Activated T-helper 17 cell treated with anti-CD3 and anti-CD28 coated beads, Interleukin-2, amount 50 U/mL, for 72 hours (primary cell): Measurements from ENCODE around the gene EIF1AD. TPM values are rescaled to one million over a fixed set of nuclear protein-coding genes. Genes with fewer than 3 reads are reported as not detected.

Experiments used
- ATAC-seq: fragments of 150-1000 bp; cut with Tn5 transposase; replicated peaks from 2 replicates; pipeline ENCODE4 v1.10.0; 2021; ENCODE audit warnings: mild to moderate bottlenecking, moderate library complexity
- H3K27ac Mint-ChIP-seq: one replicate; pipeline ENCODE4 v1.8.0; 2022; ENCODE audit warnings: mixed read lengths
- H3K27me3 Mint-ChIP-seq: one replicate; pipeline ENCODE4 v1.8.0; 2022; ENCODE audit warnings: mixed read lengths
- H3K36me3 Mint-ChIP-seq: one replicate; pipeline ENCODE4 v1.8.0; 2022; ENCODE audit warnings: low read depth, mild to moderate bottlenecking, mixed read lengths
- H3K4me1 Mint-ChIP-seq: one replicate; pipeline ENCODE4 v1.8.0; 2022; ENCODE audit warnings: mixed read lengths
- H3K4me3 Mint-ChIP-seq: one replicate; pipeline ENCODE4 v1.8.0; 2022; ENCODE audit warnings: mild to moderate bottlenecking, mixed read lengths
- H3K9me3 Mint-ChIP-seq: one replicate; pipeline ENCODE4 v1.8.0; 2022; ENCODE audit warnings: mixed read lengths
- total RNA-seq, 2 donors: library from RNA; stranded (reverse); gene quantifications; one replicate each; pipeline ENCODE4 v1.2.3, GENCODE V29; 2022

The EIF1AD gene
- total RNA-seq, 2 donors from 2014 or later: 47.6 to 66.3 TPM

DNA sequence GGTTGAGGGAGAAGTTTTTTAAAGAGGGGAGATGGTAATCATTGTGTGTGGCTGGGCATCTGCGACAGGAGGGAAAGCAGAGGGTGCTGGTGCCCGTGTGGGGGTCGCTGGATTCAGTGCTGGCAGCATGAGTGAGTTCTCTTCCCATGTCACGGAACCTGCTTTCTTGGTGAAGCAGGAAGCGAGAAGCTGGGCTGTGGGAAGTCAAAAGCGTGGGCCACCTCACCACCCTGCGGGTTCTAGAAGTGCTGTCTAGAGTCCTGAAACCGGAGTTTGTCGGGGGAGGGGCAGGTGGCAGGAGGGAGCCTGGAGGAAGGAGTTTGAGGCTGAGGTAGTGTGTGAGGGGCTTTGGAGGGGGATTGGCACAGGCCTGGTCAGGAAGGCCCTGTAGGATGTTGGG lies 26.2 kb downstream of the EIF1AD start:
- Mint-ChIP-seq H3K4me1 (peaks cover 4% of the 10 kb centered on the region), H3K9me3 (no peaks in the 10 kb centered on the region), H3K27ac (peak overlapping the region; percentile 22), H3K27me3 (no peaks in the 10 kb centered on the region), H3K36me3 (peaks cover 71% of the 10 kb centered on the region), H3K4me3 (no peak overlapping the region)
- no peak for ATAC-seq

DNA sequence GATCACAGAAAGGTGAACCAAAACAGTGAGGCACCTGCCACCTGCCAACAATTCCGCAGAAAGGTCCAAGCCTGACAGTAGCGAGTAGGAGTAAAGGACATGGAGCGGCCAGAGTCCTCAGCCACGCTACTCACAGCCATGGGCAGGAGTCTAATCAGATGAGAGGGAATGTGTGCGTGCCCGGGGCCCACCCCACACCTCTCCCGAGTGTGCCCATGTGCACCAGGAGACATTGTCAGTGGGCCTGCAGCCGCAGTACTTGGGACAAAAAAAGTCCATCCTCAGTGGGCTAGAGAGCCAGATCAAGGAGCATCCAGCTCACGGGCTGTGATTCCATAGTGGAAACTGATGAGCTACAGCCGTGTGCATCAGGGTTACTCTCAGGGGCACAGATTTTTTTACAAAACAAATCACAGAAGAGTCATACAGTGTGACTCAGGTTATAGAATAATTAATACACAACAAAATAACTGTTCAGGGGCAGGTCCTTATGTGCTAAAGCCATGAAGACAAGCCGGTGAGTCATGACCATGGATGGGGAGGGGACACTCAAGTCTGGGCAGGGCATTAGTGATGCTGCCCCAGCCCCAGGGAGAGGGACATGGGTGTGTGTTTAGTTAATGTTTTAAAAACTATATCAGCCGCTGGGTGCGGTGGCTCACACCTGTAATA lies 28.4 kb downstream of the EIF1AD start:
- Mint-ChIP-seq H3K4me3 (no peak overlapping the region), H3K27me3 (no peaks in the 10 kb centered on the region), H3K36me3 (peaks cover 83% of the 10 kb centered on the region), H3K4me1 (peaks cover 8% of the 10 kb centered on the region), H3K27ac (no peak overlapping the region), H3K9me3 (no peaks in the 10 kb centered on the region)
- no peak for ATAC-seq

DNA sequence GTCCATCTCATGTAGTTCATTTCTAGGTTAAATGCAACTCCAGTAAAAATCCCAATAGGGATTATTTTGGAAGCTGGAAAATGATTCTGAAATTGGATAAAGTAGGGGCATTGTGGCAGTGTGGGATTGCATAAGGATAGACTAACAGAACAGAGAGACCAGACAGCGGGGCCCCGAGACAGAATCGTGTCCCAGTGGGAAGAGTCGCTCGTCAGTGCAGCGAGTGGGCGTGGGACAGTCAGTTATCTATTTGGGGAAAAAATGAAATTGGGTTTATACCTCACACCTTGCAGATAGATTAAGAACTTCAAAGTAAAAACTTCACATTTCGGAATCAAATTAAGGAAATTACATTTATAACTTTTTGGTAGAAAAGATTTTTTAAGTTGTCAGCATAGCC lies 29.8 kb downstream of the EIF1AD start:
- no peak overlapping the region for H3K4me3 Mint-ChIP-seq

DNA sequence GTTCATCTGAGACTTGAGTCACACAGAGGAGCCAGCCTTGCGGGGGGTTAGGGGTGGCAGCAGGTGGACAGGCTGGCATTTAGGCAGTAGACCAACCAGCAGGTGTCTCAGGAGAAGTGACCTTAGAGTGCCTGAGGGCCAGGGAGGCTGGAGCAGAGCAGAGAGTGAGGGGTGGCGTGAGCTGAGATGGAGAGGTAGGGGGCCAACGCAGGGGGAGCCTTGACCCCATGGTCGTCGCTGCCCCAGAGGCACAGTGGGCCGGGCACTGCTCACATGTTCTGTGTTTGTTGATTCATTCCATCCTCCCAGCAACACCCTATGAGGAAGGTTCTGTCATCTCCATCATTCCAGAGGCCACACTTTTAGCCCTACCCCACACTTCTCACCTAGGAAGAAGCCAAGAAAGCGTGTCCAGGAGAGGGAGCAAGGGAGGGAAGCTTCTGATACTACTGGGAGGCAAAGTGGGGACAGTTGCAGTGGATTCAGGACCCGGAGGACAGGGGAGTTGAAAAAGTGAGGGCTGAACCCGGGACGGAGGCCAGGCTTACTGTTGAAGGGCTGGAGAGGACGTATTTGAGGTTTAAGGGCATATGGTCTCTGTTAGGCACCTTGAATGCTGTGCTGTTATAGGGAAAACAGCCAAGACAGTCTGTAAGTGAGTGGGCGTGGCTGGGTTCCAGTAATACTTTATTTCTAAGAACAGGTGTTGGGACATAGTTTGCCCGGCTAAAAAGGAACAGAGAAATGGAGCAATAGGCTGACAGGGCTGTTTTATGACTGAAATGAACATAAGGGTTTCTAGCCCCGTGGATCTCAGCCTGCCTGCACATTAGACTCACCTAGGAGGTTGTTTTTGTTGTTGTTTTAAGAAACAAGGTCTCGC lies 33.1 kb downstream of the EIF1AD start:
- H3K9me3 Mint-ChIP-seq: no peaks in the 10 kb centered on the region

More for the DNA sequence above, 29.8 kb downstream of the EIF1AD start:
- Mint-ChIP-seq H3K36me3 (peaks cover 91% of the 10 kb centered on the region), H3K27ac (no peak overlapping the region), H3K9me3 (no peaks in the 10 kb centered on the region), H3K27me3 (no peaks in the 10 kb centered on the region), H3K4me1 (peaks cover 14% of the 10 kb centered on the region)
- ATAC-seq: no peak

DNA sequence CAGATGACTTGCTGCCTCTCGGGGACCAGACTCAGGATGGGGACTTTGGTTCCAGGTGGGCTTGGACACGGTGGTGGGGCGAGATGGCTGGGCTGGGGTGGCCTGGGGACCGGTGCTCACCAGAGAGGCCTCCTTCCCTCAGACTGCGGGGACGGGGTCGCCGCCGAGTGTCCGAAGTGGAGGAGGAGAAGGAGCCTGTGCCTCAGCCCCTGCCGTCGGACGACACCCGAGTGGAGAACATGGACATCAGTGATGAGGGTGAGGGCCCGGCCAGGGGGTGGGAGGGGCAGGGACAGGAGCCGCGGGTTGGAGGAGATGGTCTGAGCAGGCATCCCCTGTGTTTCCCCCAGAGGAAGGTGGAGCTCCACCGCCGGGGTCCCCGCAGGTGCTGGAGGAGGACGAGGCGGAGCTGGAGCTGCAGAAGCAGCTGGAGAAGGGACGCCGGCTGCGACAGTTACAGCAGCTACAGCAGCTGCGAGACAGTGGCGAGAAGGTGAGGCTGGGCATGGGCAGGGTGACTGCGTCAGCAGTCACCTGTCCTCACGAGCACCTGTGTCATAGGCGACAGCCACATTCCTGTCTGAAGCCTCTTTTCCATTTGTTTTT lies 34.5 kb downstream of the EIF1AD start:
- peaks cover 94% of the 10 kb centered on the region for H3K36me3 Mint-ChIP-seq
- peaks cover 23% of the 10 kb centered on the region for H3K4me1 Mint-ChIP-seq
- H3K27me3 Mint-ChIP-seq: no peaks in the 10 kb centered on the region
- no peak for ATAC-seq
- H3K9me3 Mint-ChIP-seq: no peaks in the 10 kb centered on the region
- H3K4me3 Mint-ChIP-seq: no peak overlapping the region
- no peak overlapping the region for H3K27ac Mint-ChIP-seq

More for the DNA sequence above, 33.1 kb downstream of the EIF1AD start:
- H3K27ac Mint-ChIP-seq: peak overlapping the region; percentile 49
- ATAC-seq: no peak
- no peak overlapping the region for H3K4me3 Mint-ChIP-seq
- H3K27me3 Mint-ChIP-seq: no peaks in the 10 kb centered on the region
- H3K36me3 Mint-ChIP-seq: peaks cover 94% of the 10 kb centered on the region
- peaks cover 14% of the 10 kb centered on the region for H3K4me1 Mint-ChIP-seq

DNA sequence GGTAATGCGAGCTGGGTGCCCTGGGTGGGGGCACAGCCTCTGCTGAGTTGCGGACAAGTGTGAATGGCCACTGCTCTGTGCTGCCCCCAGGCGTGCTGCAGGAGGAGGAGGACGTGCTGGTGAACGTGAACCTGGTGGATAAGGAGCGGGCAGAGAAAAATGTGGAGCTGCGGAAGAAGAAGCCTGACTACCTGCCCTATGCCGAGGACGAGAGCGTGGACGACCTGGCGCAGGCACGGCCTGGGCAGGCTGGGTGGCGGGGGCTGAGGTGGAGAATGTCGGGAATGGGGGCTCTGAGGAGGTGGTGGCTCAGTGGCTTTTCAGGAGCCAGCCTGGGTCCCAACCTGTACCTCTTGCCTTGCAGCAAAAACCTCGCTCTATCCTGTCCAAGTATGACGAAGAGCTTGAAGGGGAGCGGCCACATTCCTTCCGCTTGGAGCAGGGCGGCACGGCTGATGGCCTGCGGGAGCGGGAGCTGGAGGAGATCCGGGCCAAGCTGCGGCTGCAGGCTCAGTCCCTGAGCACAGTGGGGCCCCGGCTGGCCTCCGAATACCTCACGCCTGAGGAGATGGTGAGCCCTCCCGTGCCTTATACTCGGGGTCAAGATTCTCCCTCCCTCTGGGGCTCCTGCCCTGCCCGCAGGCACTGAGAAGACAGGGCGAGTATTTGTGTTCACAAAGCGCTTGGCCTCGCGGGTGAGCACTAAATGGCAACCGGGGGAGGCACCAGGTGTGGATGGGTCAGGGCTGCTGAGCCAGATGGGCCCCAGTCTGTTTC lies 35.8 kb downstream of the EIF1AD start:
- Mint-ChIP-seq H3K36me3 (peaks cover 92% of the 10 kb centered on the region), H3K4me1 (peaks cover 26% of the 10 kb centered on the region), H3K4me3 (no peak overlapping the region), H3K27me3 (no peaks in the 10 kb centered on the region), H3K27ac (no peak overlapping the region), H3K9me3 (no peaks in the 10 kb centered on the region)
- no peak for ATAC-seq

DNA sequence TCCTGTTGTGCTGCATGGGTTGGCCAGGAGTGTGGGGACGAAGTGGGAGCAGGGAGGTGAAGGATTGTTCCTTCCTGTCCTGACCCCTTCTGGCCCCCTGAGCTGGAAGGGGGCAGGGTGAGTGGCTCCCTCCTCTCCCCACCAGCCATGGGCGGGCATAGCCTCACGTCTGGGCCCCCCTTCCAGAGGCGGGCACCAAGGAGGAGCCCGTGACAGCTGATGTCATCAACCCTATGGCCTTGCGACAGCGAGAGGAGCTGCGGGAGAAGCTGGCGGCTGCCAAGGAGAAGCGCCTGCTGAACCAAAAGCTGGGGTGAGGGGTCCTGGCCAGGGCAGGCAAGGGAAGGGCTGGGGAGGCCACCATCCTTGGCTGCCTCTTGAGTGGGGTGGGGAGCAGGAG lies 37.1 kb downstream of the EIF1AD start:
- H3K9me3 Mint-ChIP-seq: no peaks in the 10 kb centered on the region
- no peak overlapping the region for H3K27ac Mint-ChIP-seq
- H3K4me3 Mint-ChIP-seq: no peak overlapping the region
- H3K4me1 Mint-ChIP-seq: peaks cover 26% of the 10 kb centered on the region
- peaks cover 84% of the 10 kb centered on the region for H3K36me3 Mint-ChIP-seq
- H3K27me3 Mint-ChIP-seq: no peaks in the 10 kb centered on the region
- ATAC-seq: no peak

DNA sequence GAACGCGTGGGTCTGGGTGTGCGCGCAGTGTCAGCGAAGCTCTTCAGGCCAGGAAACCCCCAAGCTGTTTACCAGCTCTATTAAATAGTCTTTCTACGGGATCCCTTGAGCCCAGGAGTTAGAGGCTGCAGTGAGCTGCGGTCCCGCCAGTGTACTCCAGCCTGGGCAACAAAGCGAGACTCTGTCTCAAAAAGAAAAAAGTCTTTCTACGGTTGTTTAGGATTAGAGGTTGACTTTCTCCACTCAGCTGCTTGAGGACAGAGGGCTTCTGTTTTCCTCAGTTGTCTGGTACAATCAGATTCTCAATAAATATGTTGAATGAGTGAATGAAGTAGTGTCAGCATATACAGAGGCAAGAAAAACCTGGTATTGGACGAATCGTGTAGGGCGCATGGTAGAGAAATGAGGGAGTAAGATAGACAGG lies 39.8 kb downstream of the EIF1AD start:
- peak overlapping the region; percentile 90 for H3K27ac Mint-ChIP-seq
- peaks cover 56% of the 10 kb centered on the region for H3K36me3 Mint-ChIP-seq
- H3K9me3 Mint-ChIP-seq: no peaks in the 10 kb centered on the region
- peak overlapping the region; percentile 94 for H3K4me3 Mint-ChIP-seq
- ATAC-seq: no peak
- H3K27me3 Mint-ChIP-seq: no peaks in the 10 kb centered on the region
- H3K4me1 Mint-ChIP-seq: peaks cover 17% of the 10 kb centered on the region

DNA sequence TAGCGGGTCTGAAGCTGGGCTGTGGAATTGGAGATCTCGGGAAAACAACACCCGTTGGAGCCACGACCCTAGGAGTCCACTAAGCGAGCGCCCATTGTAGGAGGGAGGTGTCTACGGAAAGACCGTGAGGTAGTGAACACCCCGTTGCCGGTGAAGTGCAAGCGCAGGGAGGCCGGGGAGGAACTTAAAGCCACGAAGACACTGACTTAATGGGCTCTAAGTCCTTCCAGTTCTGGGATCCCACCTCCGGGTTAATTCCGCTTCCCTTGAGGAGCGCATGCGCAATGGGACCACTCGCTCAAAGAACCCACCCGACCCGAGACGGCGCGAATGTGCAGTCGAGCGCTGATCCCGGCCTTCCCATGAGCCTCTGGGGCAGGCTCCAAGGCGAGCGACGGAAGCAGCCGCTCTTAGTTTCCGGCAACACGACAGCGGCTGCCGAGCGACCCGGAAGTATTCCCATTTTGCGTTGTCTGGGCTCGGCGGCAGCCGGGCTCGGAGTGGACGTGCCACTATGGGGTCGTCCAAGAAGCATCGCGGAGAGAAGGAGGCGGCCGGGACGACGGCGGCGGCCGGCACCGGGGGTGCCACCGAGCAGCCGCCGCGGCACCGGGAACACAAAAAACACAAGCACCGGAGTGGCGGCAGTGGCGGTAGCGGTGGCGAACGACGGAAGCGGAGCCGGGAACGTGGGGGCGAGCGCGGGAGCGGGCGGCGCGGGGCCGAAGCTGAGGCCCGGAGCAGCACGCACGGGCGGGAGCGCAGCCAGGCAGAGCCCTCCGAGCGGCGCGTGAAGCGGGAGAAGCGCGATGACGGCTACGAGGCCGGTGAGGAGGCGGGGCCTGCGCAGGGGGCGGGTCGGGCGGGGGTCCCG lies 40.5 kb downstream of the EIF1AD start, which contains the start of gene SART1:
TSS of gene SART1 (plus strand) at position 468 of the 874 bp plus-strand sequence. CDS start at position 515, 47 bp downstream.
- H3K27me3 Mint-ChIP-seq: no peaks in the 10 kb centered on the region
- H3K27ac Mint-ChIP-seq: peak within 1 kb of the TSS; percentile 90
- H3K9me3 Mint-ChIP-seq: no peaks in the 10 kb centered on the region
- peak within 1 kb of the TSS; percentile 94 for H3K4me3 Mint-ChIP-seq
- peak; percentile 93 for ATAC-seq
- H3K36me3 Mint-ChIP-seq: peaks cover 50% of the 10 kb centered on the region
- peaks cover 17% of the 10 kb centered on the region for H3K4me1 Mint-ChIP-seq

DNA sequence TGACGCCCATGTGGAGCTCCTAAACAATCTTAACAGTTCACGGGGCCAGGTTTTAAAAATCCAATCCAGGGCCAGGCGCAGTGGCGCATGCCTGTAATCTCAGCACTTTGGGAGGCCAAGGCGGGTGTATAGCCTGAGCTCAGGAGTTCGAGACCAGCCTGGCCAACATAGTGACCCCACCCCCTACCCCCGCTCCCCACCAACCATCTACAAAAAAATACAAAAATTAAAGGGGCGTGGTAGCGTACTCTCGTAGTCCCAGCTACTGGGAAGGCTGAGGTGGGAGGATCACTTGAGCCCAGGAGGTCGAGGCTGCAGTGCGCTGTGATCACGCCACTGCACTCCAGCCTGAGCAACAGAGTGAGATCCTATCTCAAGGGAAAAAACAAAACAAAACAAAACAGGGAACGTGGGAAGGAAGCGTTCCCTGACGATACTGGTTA lies 41.1 kb downstream of the EIF1AD start:
- Mint-ChIP-seq H3K27me3 (no peaks in the 10 kb centered on the region), H3K4me3 (peak overlapping the region; percentile 94), H3K27ac (peak overlapping the region; percentile 90), H3K36me3 (peaks cover 43% of the 10 kb centered on the region), H3K9me3 (no peaks in the 10 kb centered on the region), H3K4me1 (peaks cover 15% of the 10 kb centered on the region)
- peak; percentile 1 for ATAC-seq

DNA sequence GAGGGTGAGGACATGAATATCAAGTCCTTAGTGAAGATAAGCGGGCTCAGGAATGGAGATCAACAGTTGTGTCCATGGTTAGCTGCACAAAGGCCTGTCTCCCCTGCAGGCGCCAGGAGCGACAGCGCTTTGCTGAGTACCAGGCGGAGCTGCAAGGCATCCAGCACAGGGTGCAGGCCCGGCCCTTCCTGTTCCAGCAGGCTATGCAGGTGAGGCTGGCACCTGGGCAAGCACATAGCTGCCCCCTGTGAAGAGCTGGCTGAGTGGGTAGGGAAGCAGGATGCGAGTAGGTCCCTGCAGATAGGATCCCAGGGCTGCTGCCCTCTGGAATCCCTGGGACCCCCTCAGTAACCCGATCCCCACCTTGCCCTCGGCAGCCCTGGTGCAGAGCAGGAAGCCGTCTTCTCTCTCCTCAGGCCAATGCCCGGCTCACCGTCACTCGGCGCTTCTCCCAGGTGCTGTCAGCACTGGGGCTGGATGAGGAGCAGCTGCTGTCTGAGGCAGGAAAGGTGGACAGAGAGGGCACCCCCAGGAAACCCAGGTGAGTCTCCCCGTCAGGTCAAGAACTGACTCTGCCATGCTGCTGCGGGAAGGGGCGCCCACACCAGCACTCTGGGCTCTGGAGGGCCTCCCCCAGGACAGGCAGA lies 43.1 kb downstream of the EIF1AD start:
- Mint-ChIP-seq H3K27me3 (no peaks in the 10 kb centered on the region), H3K36me3 (peaks cover 24% of the 10 kb centered on the region), H3K9me3 (no peaks in the 10 kb centered on the region), H3K4me3 (no peak overlapping the region), H3K27ac (peak overlapping the region; percentile 90), H3K4me1 (peaks cover 13% of the 10 kb centered on the region)
- ATAC-seq: no peak

DNA sequence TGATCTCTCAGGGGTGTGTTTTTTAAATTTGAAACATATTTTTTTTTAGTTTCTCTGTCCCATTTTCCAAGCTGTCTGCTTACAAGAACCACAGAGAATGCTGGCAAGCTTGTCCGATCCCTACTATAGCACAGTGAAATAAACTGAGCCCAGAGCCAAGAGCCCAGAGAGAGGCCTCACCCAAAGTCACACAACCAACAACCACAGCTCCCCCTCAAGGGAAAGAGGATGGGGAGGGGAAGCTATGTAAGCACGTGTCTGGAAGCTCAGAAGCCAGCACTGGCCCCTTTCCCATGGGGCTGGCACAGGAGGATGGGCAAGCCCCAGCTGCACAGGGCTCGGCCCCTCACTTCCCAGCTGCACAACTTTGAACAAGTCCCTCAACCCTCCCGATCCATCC lies 43.7 kb downstream of the EIF1AD start:
- peaks cover 18% of the 10 kb centered on the region for H3K36me3 Mint-ChIP-seq
- H3K27ac Mint-ChIP-seq: peak overlapping the region; percentile 90
- peak overlapping the region; percentile 71 for H3K4me3 Mint-ChIP-seq
- peaks cover 12% of the 10 kb centered on the region for H3K4me1 Mint-ChIP-seq
- H3K9me3 Mint-ChIP-seq: no peaks in the 10 kb centered on the region
- no peaks in the 10 kb centered on the region for H3K27me3 Mint-ChIP-seq
- no peak for ATAC-seq

DNA sequence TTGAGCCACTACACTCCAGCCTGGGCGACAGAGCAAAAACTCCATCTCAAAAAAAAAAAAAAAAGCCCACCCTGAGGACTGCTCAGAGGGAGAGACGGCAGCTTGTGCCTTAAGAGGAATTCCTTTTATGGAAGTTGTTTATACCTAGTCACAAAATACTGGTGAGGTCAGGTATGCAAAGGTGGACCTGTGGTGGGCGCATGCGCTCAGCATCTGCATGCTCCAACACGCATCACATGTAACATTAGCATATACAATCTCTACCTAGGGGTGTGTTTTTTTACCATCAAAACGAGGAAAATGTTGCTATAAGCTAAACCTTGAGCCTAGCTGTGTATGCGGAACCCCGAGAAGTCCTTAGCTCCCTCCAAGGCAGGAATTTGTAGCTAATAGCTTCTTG lies 47.2 kb downstream of the EIF1AD start:
- Mint-ChIP-seq H3K4me1 (no peaks in the 10 kb centered on the region), H3K9me3 (no peaks in the 10 kb centered on the region), H3K27me3 (no peaks in the 10 kb centered on the region), H3K4me3 (no peak overlapping the region), H3K27ac (no peak overlapping the region), H3K36me3 (no peaks in the 10 kb centered on the region)
- no peak for ATAC-seq
